ENCODE data around the gene SLC34A1. TPM values are rescaled to one million over a fixed set of nuclear protein-coding genes. Genes with fewer than 3 reads are reported as not detected.
"Not testable (repeated sequence)": the region's sequence is repeated elsewhere in the genome, so short reads cannot be mapped to it uniquely, and the experiment has no call there.

Gene SLC34A1
- total RNA-seq, 4 donors from 2014 or later = 0.12 TPM; not detected in 3

DNA sequence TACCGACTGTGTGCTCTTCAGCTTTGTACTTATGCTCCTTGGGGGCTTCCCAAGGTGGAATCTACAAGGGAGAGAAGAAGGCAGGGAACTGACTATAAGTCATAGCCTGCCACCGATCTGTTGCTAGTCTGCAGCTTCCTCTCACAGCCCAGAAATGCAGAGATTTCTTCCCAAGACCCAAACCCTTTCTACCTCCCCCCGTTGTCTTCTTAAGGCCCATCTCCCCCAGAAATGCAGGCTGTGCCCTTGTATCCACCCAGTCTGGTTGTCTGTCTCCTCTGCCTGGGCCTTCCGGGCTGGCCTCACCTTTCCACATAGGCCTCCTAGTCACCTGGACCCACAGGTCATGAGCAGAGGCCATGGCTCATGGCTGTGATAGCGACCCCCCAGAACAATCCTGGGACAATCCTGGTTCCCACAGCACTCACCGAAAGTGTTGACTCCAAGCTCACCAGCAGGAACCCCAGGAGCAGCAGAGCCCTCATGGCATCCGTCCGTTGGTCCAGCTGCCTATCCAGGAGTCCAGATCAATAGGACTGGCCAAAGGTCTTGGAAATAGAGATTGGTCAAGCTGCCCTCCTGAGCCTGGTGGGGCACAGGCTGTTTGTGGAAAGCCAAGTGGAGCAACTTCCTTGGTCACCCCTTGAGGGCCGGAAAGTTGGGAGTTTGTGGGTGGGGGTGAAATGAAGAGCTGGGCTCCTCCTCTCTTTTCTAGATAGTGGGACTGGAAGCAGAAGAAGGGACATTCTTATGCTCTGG lies 25.0 kb downstream of the SLC34A1 start, which contains the start of gene F12:
F12 (minus strand) TSS at position 522 of the 759 bp plus-strand sequence; CDS start at position 485, 37 bp downstream.
- no peak for ATAC-seq
- peaks cover 0 to 8% (median 5%) of the 10 kb centered on the region in 3 donors for H3K4me1 ChIP-seq
- H3K27ac ChIP-seq = no peak within 1 kb of the TSS
- no peaks in the 10 kb centered on the region for H3K36me3 ChIP-seq
- TF ChIP-seq EP300 (IDR thresholded peaks at IDR 0.05) (no peak), POLR2A (IDR thresholded peaks at IDR 0.05) (no peak), POLR2AphosphoS5 (IDR thresholded peaks at IDR 0.05) (no peak)
- TF ChIP-seq, protein P1, sequence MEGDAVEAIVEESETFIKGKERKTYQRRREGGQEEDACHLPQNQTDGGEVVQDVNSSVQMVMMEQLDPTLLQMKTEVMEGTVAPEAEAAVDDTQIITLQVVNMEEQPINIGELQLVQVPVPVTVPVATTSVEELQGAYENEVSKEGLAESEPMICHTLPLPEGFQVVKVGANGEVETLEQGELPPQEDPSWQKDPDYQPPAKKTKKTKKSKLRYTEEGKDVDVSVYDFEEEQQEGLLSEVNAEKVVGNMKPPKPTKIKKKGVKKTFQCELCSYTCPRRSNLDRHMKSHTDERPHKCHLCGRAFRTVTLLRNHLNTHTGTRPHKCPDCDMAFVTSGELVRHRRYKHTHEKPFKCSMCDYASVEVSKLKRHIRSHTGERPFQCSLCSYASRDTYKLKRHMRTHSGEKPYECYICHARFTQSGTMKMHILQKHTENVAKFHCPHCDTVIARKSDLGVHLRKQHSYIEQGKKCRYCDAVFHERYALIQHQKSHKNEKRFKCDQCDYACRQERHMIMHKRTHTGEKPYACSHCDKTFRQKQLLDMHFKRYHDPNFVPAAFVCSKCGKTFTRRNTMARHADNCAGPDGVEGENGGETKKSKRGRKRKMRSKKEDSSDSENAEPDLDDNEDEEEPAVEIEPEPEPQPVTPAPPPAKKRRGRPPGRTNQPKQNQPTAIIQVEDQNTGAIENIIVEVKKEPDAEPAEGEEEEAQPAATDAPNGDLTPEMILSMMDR (IDR thresholded peaks at IDR 0.05) = no peak
- WGBS, 2 donors (ENCODE audit: low coverage in 1 of 2) = 68 to 83% methylated on average over 2 to 3 of the region's 9 CpGs
- H3K4me3 ChIP-seq = no peak within 1 kb of the TSS
- peaks cover 30% of the 10 kb centered on the region for H3K27me3 ChIP-seq
- no peaks in the 10 kb centered on the region for H3K9me3 ChIP-seq

DNA sequence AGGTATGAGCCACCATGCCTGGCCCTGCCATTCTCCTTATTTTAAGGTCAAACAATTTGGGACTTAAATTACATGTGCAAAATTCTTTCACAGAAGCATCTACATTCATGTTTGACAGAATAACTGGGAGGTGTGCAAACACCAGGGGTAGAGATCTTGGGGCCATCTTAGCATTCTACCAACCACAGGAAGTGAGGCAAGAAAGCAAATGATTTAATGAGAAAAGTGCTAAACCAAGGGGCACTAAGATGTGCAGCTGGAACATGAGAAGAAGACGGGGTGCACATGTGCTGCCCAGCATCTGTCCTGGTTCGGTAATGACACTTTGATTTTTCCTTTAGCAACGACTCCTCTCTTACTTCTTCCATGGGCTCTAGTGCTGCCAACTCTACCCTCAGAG lies 26.3 kb downstream of the SLC34A1 start:
- ATAC-seq = no peak

DNA sequence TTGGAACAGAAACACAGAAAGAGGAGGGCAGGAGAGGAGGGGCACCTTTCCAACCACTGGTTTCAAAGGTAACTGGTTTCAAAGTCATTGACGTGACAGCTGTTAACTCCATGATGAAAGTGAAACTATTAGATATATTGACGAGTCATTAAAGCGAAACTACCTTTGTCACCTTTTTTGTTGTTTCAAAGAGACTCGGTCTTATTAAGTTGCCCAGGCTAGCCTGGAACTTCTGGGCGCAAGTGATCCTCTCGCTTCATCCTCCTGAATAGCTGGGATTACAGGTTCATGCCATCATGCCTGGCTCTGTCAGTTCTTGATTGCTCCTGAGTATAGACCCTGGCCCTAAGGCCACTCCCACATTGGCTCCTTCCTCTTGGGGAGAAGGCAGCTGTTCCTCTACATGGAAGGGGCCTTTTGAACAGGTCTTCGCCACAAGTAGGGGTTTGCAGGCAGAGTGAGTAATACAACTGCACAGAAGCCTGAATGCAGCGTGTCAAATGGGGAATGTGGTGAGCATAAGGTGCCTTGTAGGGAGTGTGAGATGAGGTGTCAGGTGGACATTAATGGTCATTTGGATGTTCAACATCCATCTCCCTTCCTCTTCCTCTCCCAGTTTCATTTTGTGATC lies 28.5 kb downstream of the SLC34A1 start:
- no peak for ATAC-seq
- H3K4me1 ChIP-seq = peaks cover 0 to 6% (median 0%) of the 10 kb centered on the region in 3 donors
- H3K36me3 ChIP-seq = no peaks in the 10 kb centered on the region
- peaks cover 11% of the 10 kb centered on the region for H3K27me3 ChIP-seq
- H3K4me3 ChIP-seq = no peak overlapping the region
- 83 to 87% methylated on average over 4 to 6 of the region's 8 CpGs for WGBS, 2 donors (ENCODE audit: low coverage in 1 of 2)
- H3K27ac ChIP-seq = no peak overlapping the region
- no peaks in the 10 kb centered on the region for H3K9me3 ChIP-seq
- TF ChIP-seq EP300 (IDR thresholded peaks at IDR 0.05) (no peak), POLR2AphosphoS5 (IDR thresholded peaks at IDR 0.05) (no peak), POLR2A (IDR thresholded peaks at IDR 0.05) (no peak)
- TF ChIP-seq, protein P1 (IDR thresholded peaks at IDR 0.05) = no peak

More for the DNA sequence above, 26.3 kb downstream of the SLC34A1 start:
- H3K27me3 ChIP-seq = peaks cover 17% of the 10 kb centered on the region
- no peak overlapping the region for H3K27ac ChIP-seq
- H3K36me3 ChIP-seq = no peaks in the 10 kb centered on the region
- no peaks in the 10 kb centered on the region for H3K4me1 ChIP-seq
- TF ChIP-seq EP300 (IDR thresholded peaks at IDR 0.05) (no peak), POLR2AphosphoS5 (IDR thresholded peaks at IDR 0.05) (no peak), POLR2A (IDR thresholded peaks at IDR 0.05) (no peak)
- TF ChIP-seq, protein P1 (IDR thresholded peaks at IDR 0.05) = no peak
- WGBS, 2 donors (ENCODE audit: low coverage in 1 of 2) = 81 to 89% methylated on average over 3 of the region's 3 CpGs
- H3K9me3 ChIP-seq = no peaks in the 10 kb centered on the region
- no peak overlapping the region for H3K4me3 ChIP-seq

DNA sequence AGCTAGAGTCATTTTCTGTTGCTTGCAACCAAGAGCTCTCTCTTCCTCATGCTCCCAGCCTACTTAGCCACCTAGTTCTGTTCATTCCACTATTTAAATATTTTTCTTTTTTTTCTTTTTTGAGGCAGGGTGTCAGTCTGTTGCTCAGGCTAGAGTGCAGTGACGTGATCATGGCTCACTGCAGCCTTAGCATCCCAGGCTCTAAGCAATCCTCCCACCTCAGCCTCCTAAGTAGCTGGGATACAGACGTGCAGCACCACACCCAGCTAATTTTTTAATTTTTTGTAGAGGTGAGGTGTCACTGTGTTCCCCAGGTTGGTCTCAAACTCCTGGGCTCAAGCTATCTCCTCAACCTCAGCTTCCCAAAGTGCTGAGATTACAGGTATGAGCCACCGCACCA lies 30.2 kb downstream of the SLC34A1 start:
- Histone ChIP-seq H3K4me1 (peaks cover 0 to 6% (median 0%) of the 10 kb centered on the region in 3 donors), H3K36me3 (no peaks in the 10 kb centered on the region), H3K4me3 (no peak overlapping the region), H3K27me3 (no peaks in the 10 kb centered on the region), H3K9me3 (no peaks in the 10 kb centered on the region), H3K27ac (no peak overlapping the region)
- ATAC-seq = no peak
- WGBS, 2 donors (ENCODE audit: low coverage in 1 of 2) = 68 to 77% methylated on average over 3 of the region's 3 CpGs
- TF ChIP-seq POLR2A (IDR thresholded peaks at IDR 0.05) = no peak
- TF ChIP-seq, protein P1 (IDR thresholded peaks at IDR 0.05) = no peak
- no peak for TF ChIP-seq POLR2AphosphoS5 (IDR thresholded peaks at IDR 0.05)
- no peak for TF ChIP-seq EP300 (IDR thresholded peaks at IDR 0.05)

DNA sequence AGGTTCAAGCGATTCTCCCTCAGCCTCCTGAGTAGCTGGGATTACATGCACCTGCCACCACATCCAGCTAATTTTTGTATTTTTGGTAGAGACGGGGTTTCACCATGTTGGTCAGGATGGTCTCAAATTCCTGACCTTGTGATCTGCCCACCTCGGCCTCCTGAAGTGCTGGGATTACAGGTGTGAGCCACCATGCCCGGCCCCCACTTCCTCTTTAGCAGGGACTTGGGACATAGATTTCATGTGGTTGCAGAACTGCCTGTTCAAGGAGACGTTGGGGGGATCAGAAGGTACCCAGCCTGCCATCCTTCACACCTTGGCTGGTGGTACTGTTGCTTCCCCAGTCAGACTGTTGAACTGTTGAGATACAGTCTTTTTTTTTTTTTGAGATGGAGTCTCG lies 32.8 kb downstream of the SLC34A1 start:
- H3K4me3 ChIP-seq, H3K9me3 ChIP-seq, H3K4me1 ChIP-seq, H3K36me3 ChIP-seq, H3K27me3 ChIP-seq, ATAC-seq: not testable (repeated sequence)
- H3K27ac ChIP-seq = peak overlapping the region in 1 of 4 donors; percentile 22
- whole genome bisulfite sequencing, 2 donors (ENCODE audit: low coverage in 1 of 2) = 98 to 100% methylated on average over 2 to 5 of the region's 6 CpGs

Measured in gastroesophageal sphincter (tissue), 4 donors.